Measurements from ENCODE around the gene CCDC3. TPM values are rescaled to one million over a fixed set of nuclear protein-coding genes. Genes with fewer than 3 reads are reported as not detected.

The CCDC3 gene
- total RNA-seq, 1 experiment from 2014 or later: 0.10 TPM

- TF ChIP-seq TCF7L2 (IDR thresholded peaks at IDR 0.05; ENCODE audit: low read depth, low read length): no peak
- TF ChIP-seq CTCF (IDR thresholded peaks at IDR 0.05): no peak
- ChIA-PET POLR2A (interaction anchor here (0.6 kb wide), 1 partner anchor 727 kb away, joined by 4 read pairs; no protein-coding TSS in a partner anchor), CTCF (no interaction called here)
- DNase-seq (ENCODE audit: low read depth, low spot score) (no peak), ATAC-seq (no peak)
- intact Hi-C loops (cut with micrococcal nuclease; ENCODE audit: unreplicated experiment) (loop anchor here (10.0 kb wide), 1 partner anchor 149 kb away; no protein-coding TSS in a partner anchor), in situ Hi-C loops (cut with HindIII; ENCODE audit: low pct_unique_long_range_greater_than_20kb, low sequenced_read_pairs) (no loop called here)
- Histone ChIP-seq H3K36me3 (ENCODE audit: control insufficient read depth, insufficient read depth, low read length) (no peaks in the 10 kb centered on the region), H3K4me1 (ENCODE audit: control insufficient read depth, insufficient read depth, low read length) (no peaks in the 10 kb centered on the region), H3K4me3 (ENCODE audit: low read depth in 2 of 2, low read length in 2 of 2) (no peak overlapping the region), H3K9me3 (ENCODE audit: control insufficient read depth, insufficient read depth, low read depth, low read length) (no peaks in the 10 kb centered on the region), H3K27me3 (ENCODE audit: control insufficient read depth, insufficient read depth, low read length) (no peaks in the 10 kb centered on the region), H3K27ac (ENCODE audit: low read length) (no peak overlapping the region)
- BruUV-seq (replicated peaks): no TSS peak
Measured at GRCh38 chr10:12925845-12926244, 75.7 kb downstream of the CCDC3 start.

- no TSS peak for BruUV-seq (replicated peaks)
Measured at GRCh38 chr10:12924911-12925310, 76.6 kb downstream of the CCDC3 start.

More at GRCh38 chr10:12924911-12925310, 76.6 kb downstream of the CCDC3 start:
- in situ Hi-C loops (cut with HindIII; ENCODE audit: low pct_unique_long_range_greater_than_20kb, low sequenced_read_pairs) (no loop called here), intact Hi-C loops (cut with micrococcal nuclease; ENCODE audit: unreplicated experiment) (loop anchor here (10.0 kb wide), 1 partner anchor 150 kb away; no protein-coding TSS in a partner anchor)
- TF ChIP-seq SIN3A (IDR thresholded peaks at IDR 0.05; ENCODE audit: borderline replicate concordance, insufficient read depth, low read depth, low read length) (no peak), TCF7L2 (IDR thresholded peaks at IDR 0.05; ENCODE audit: low read depth, low read length) (no peak), POLR2AphosphoS5 (IDR thresholded peaks at IDR 0.05; ENCODE audit: low read depth, low read length) (no peak), CTCF (IDR thresholded peaks at IDR 0.05) (no peak), REST (IDR thresholded peaks at IDR 0.05; ENCODE audit: insufficient read depth in 1 of 2, low read depth in 2 of 2, low read length in 1 of 2) (no peak)
- H3K27me3 ChIP-seq (ENCODE audit: control insufficient read depth, insufficient read depth, low read length): no peaks in the 10 kb centered on the region
- no peaks in the 10 kb centered on the region for H3K4me1 ChIP-seq (ENCODE audit: control insufficient read depth, insufficient read depth, low read length)
- H3K27ac ChIP-seq (ENCODE audit: low read length): no peak overlapping the region
- H3K4me3 ChIP-seq (ENCODE audit: low read depth in 2 of 2, low read length in 2 of 2): no peak overlapping the region
- ATAC-seq (no peak), DNase-seq (ENCODE audit: low read depth, low spot score) (no peak)
- ChIA-PET CTCF (no interaction called here), POLR2A (no interaction called here)
- no peaks in the 10 kb centered on the region for H3K9me3 ChIP-seq (ENCODE audit: control insufficient read depth, insufficient read depth, low read depth, low read length)
- no peaks in the 10 kb centered on the region for H3K36me3 ChIP-seq (ENCODE audit: control insufficient read depth, insufficient read depth, low read length)

Measured in Panc1 (cell line).